K562 (cell line): ENCODE results near the gene KLF13. TPM values are rescaled to one million over a fixed set of nuclear protein-coding genes. Genes with fewer than 3 reads are reported as not detected.

Experiments used
- ATAC-seq: fragments of 200-7000 bp; cut with Tn5 transposase; 3 replicates; pipeline ENCODE4 v1.9.1; 2020; ENCODE audit warnings: moderate library complexity
- BruUV-seq: library from RNA; stranded (reverse); fragments of 400-500 nt; replicated peaks from 2 replicates; lab custom pipeline; 2021; lab: Mats Ljungman, UMichigan
- CTCF ChIA-PET: fragments of 300-600 bp; formaldehyde crosslinking; extraction: SDS; loops from one replicate; lab custom pipeline; 2021; ENCODE audit warnings: low intra/inter-chr PET ratio; lab: Yijun Ruan, JAX
- POLR2A ChIA-PET: fragments of 300-600, 350-650 bp; sonication (Branson Sonifier 250); formaldehyde crosslinking; extraction: SDS; loops from one replicate; lab custom pipeline; 2021; ENCODE audit warnings: antibody characterized with exemption, inconsistent platforms; lab: Yijun Ruan, JAX
- DNase-seq, 4 experiments: peaks; one replicate each; pipeline versions ENCODE4 v3.0.0 to v3.0.0-alpha.2; 2011 to 2018; ENCODE audit warnings: low spot score in 3 of 4, mixed read lengths in 3 of 4; ENCODE audit errors: extremely low read depth in 1 of 4
- FAIRE-seq: peaks from 2 replicates; lab custom pipeline; 2011; peaks lifted over from hg19 to GRCh38; lab: Jason Lieb, UNC
- H2AFZ ChIP-seq: 2 replicates; pipeline ENCODE4 v1.6.0; 2011; ENCODE audit warnings: low read depth, low read length, control low read depth, inconsistent platforms
- H3K27ac ChIP-seq: fragments of 200-600 bp; 3 replicates; pipeline ENCODE4 v1.8.0; 2011; ENCODE audit warnings: low read depth, mild to moderate bottlenecking, control low read depth, inconsistent platforms, low read length, moderate library complexity, mixed read lengths; ENCODE audit errors: extremely low read depth
- H3K27me3 ChIP-seq, 2 experiments: fragments of 300-600 bp in 1 of 2; 2 replicates in 1 of 2; 3 replicates in 1 of 2; pipeline versions ENCODE4 v1.6.0 to v1.8.0; 2011; ENCODE audit warnings: inconsistent platforms in 2 of 2, low read length in 2 of 2, mild to moderate bottlenecking in 1 of 2, mixed read lengths in 1 of 2, moderate library complexity in 1 of 2; ENCODE audit not compliant: control insufficient read depth in 2 of 2, insufficient read depth in 2 of 2
- H3K36me3 ChIP-seq: fragments of 300-600 bp; 3 replicates; pipeline ENCODE4 v1.8.0; 2011; ENCODE audit warnings: mild to moderate bottlenecking, low read length, inconsistent platforms; ENCODE audit not compliant: control insufficient read depth, insufficient read depth
- H3K4me1 ChIP-seq, 2 experiments: fragments of 200-600 bp in 1 of 2; replicated peaks in 1 of 2; 2 replicates in 1 of 2; 3 replicates in 1 of 2; pipeline versions ENCODE4 v1.5.1 to v1.8.0; 2011; ENCODE audit warnings: inconsistent platforms in 2 of 2, low read length in 2 of 2, mild to moderate bottlenecking in 1 of 2, mixed read lengths in 1 of 2, moderate library complexity in 1 of 2; ENCODE audit not compliant: control insufficient read depth in 2 of 2, insufficient read depth in 2 of 2
- H3K4me2 ChIP-seq: 2 replicates; pipeline ENCODE4 v1.6.1; 2011; ENCODE audit warnings: low read length, control low read depth, inconsistent platforms, mixed read lengths; ENCODE audit not compliant: insufficient read depth
- H3K4me3 ChIP-seq: fragments of 200-600 bp; sonication (generic), shearing (Covaris generic); 2 replicates; pipeline ENCODE4 v1.5.1; 2016; ENCODE audit warnings: control low read depth, inconsistent platforms
- H3K79me2 ChIP-seq: fragments of 200-600 bp; 3 replicates; pipeline ENCODE4 v1.8.0; 2011; ENCODE audit warnings: low read length, inconsistent platforms; ENCODE audit not compliant: control insufficient read depth, insufficient read depth
- H3K9ac ChIP-seq, 2 experiments: 2 replicates each; pipeline versions ENCODE4 v1.6.0 to v1.6.1; 2011; ENCODE audit warnings: low read depth in 2 of 2, low read length in 2 of 2, control low read depth in 1 of 2, inconsistent platforms in 1 of 2, mild to moderate bottlenecking in 1 of 2, mixed read lengths in 1 of 2; ENCODE audit not compliant: insufficient read depth in 1 of 2
- H3K9me1 ChIP-seq: one replicate; pipeline ENCODE4 v1.6.0; 2011; ENCODE audit warnings: inconsistent platforms, mild to moderate bottlenecking, low read length, moderate library complexity; ENCODE audit not compliant: control insufficient read depth, insufficient read depth
- H3K9me3 ChIP-seq: replicated peaks from 2 replicates; pipeline ENCODE4 v1.5.1; 2011; ENCODE audit warnings: low read depth, low read length, inconsistent platforms; ENCODE audit not compliant: control insufficient read depth, insufficient read depth
- H4K20me1 ChIP-seq: replicated peaks from 2 replicates; pipeline ENCODE4 v1.6.1; 2011; ENCODE audit warnings: low read length, inconsistent platforms, mixed read lengths; ENCODE audit not compliant: control insufficient read depth, insufficient read depth
- ARID1B ChIP-seq: fragments of 450-650 bp; IDR thresholded peaks from 2 replicates; pipeline ENCODE4 v1.6.1; 2016; ENCODE audit warnings: antibody characterized with exemption, mild to moderate bottlenecking, inconsistent platforms
- BMI1 ChIP-seq: fragments of 150-350 bp; IDR thresholded peaks from 2 replicates; pipeline ENCODE4 v1.6.1; 2014; ENCODE audit warnings: low read length
- CBX8 ChIP-seq: fragments of 200-600 bp; sonication (generic); IDR thresholded peaks from 2 replicates; pipeline ENCODE4 v1.6.1; 2012; ENCODE audit warnings: borderline replicate concordance, mixed run types, low read depth, mild to moderate bottlenecking, moderate library complexity, mixed read lengths, low read length, control low read depth, inconsistent platforms; ENCODE audit not compliant: poor library complexity, severe bottlenecking; ENCODE audit errors: extremely low read depth
- GABPB1 ChIP-seq: sonication (generic); formaldehyde crosslinking; IDR thresholded peaks from 2 replicates; pipeline ENCODE4 v1.8.0; 2022; ENCODE audit warnings: mild to moderate bottlenecking, missing genetic modification reagents
- HMG20B ChIP-seq: fragments of 250-450 bp; sonication (Bioruptor Pico); IDR thresholded peaks from 2 replicates; pipeline ENCODE4 v1.5.0; 2021; ENCODE audit warnings: mild to moderate bottlenecking
- KAT7 ChIP-seq: sonication (generic); formaldehyde crosslinking; IDR thresholded peaks from 2 replicates; pipeline ENCODE4 v1.8.0; 2022; ENCODE audit warnings: missing genetic modification reagents, mild to moderate bottlenecking, borderline replicate concordance
- PHB ChIP-seq: fragments of 250-450 bp; sonication (Bioruptor Pico); IDR thresholded peaks from 2 replicates; pipeline ENCODE4 v1.5.0; 2021
- SAP30 ChIP-seq: fragments of 200-600 bp; sonication (generic); IDR thresholded peaks from 2 replicates; pipeline ENCODE4 v1.6.1; 2012; ENCODE audit warnings: borderline replicate concordance, low read depth, mild to moderate bottlenecking, moderate library complexity, low read length, control low read depth, inconsistent platforms; ENCODE audit not compliant: insufficient read depth, poor library complexity, severe bottlenecking
- ZFP30 ChIP-seq: fragments of 250-450 bp; sonication (Bioruptor Pico); IDR thresholded peaks from 2 replicates; pipeline ENCODE4 v1.8.0; 2022; ENCODE audit warnings: moderate library complexity, mild to moderate bottlenecking, inconsistent platforms, borderline replicate concordance
- ZNF444 ChIP-seq: fragments of 250-450 bp; sonication (Bioruptor Pico); IDR thresholded peaks from 2 replicates; pipeline ENCODE4 v1.4.0; 2020; ENCODE audit warnings: mild to moderate bottlenecking, moderate library complexity
- WGBS: fragments of 100-300 bp; shearing (Covaris generic); methylation state at CpG from one replicate; pipeline ENCODE4 v1.1.6; 2016; ENCODE audit warnings: low coverage, mixed read lengths; ENCODE audit not compliant: insufficient coverage; ENCODE audit errors: missing lambda C conversion rate; 5-methylcytosine and 5-hydroxymethylcytosine counted together
- in situ Hi-C: fragments of 300-500 bp; cut with MboI; formaldehyde crosslinking; loops from 4 replicates; pipeline ENCODE4 v1.15.0; 2018; ENCODE audit warnings: inconsistent platforms, mixed read lengths
- intact Hi-C: fragments of 100-400 bp; cut with micrococcal nuclease; formaldehyde crosslinking; loops from 2 replicates; pipeline ENCODE4 v1.14.2; 2022
- polyA plus RNA-seq, 8 experiments: library from polyadenylated mRNA; depleted of rRNA in 4 of 8; stranded (reverse) in 5 of 8; unstranded in 3 of 8; fragments of >200 nt; fragmentation: Nextera tagmentation in 2 of 8; fragmentation: Illumina TruSeq in 1 of 8; extraction: Ambion mirVana in 2 of 8; extraction: Trizol in 1 of 8; gene quantifications; 2 replicates each; pipeline versions ENCODE4 v1.2.1 to v1.2.3, GENCODE V29; 2011 to 2014; ENCODE audit warnings: inconsistent platforms in 1 of 8, missing spikeins in 1 of 8
- total RNA-seq, 7 experiments: library from RNA; depleted of rRNA in 6 of 7; stranded (reverse); fragments of >200 nt in 6 of 7; fragmentation: Illumina TruSeq in 2 of 7; extraction: Trizol in 2 of 7; gene quantifications; 2 replicates each; pipeline versions ENCODE4 v1.2.1 to v1.2.3, GENCODE V29; 2011 to 2021; ENCODE audit warnings: low replicate concordance in 1 of 7
- TF ChIP-seq, protein P1 (sequence below): fragments of 250-450 bp; sonication (Bioruptor Pico); IDR thresholded peaks from 2 replicates; pipeline ENCODE4 v1.9.0; 2021; ENCODE audit warnings: mild to moderate bottlenecking, inconsistent platforms
- TF ChIP-seq, protein P2 (sequence below): sonication (generic); formaldehyde crosslinking; IDR thresholded peaks from 2 replicates; pipeline ENCODE4 v1.8.1; 2023; ENCODE audit warnings: missing genetic modification reagents, mild to moderate bottlenecking, borderline replicate concordance

Gene KLF13
- total and polyA plus RNA-seq, 9 of the 15 experiments (the other 6 are each of a cell fraction or from before 2014, with no cell fraction given): 1.8 to 10.5 (median 4.8) TPM

- no peak overlapping the region for H3K27ac ChIP-seq
- intact Hi-C loops: no loop called here
- no peaks in the 10 kb centered on the region for H3K9me1 ChIP-seq
- H3K27me3 ChIP-seq: peaks cover 0 to 15% of the 10 kb centered on the region in 2 experiments; a peak in 3 of 5 replicates
- ATAC-seq (peak; percentile 31; the same call in 2 of the 3 replicates), FAIRE-seq (no peak), DNase-seq (no peak)
- ChIA-PET POLR2A (interaction anchor here (0.6 kb wide), 1 partner anchor 20 kb away, joined by 4 read pairs; no protein-coding TSS in a partner anchor), CTCF (no interaction called here)
- no TSS peak for BruUV-seq
- in situ Hi-C loops: no loop called here
- H2AFZ ChIP-seq: no peak overlapping the region
- H3K36me3 ChIP-seq: no peaks in the 10 kb centered on the region
- H3K79me2 ChIP-seq: no peaks in the 10 kb centered on the region; the same call in 2 of the 3 replicates
- 29% methylated on average over 11 of the region's 16 CpGs for WGBS
- no peak overlapping the region for H3K4me3 ChIP-seq
- H3K4me2 ChIP-seq: no peak overlapping the region
- H4K20me1 ChIP-seq: peaks cover 57% of the 10 kb centered on the region
- peak overlapping the region in 1 of 2 experiments; percentile 65; a peak in 2 of 4 replicates for H3K9ac ChIP-seq
- no peaks in the 10 kb centered on the region for H3K9me3 ChIP-seq
- H3K4me1 ChIP-seq: peaks cover 0 to 35% of the 10 kb centered on the region in 2 experiments; a peak in 3 of 5 replicates
- TF ChIP-seq SAP30 (no peak), BMI1 (no peak), ZNF444 (CRISPR knock-in tag) (no peak), ARID1B (no peak), ZFP30 (CRISPR knock-in tag) (no peak), HMG20B (no peak), CBX8 (no peak), GABPB1 (CRISPR knock-in tag) (no peak), KAT7 (CRISPR knock-in tag) (no peak), PHB (CRISPR knock-in tag) (no peak)
- TF ChIP-seq, protein P1, sequence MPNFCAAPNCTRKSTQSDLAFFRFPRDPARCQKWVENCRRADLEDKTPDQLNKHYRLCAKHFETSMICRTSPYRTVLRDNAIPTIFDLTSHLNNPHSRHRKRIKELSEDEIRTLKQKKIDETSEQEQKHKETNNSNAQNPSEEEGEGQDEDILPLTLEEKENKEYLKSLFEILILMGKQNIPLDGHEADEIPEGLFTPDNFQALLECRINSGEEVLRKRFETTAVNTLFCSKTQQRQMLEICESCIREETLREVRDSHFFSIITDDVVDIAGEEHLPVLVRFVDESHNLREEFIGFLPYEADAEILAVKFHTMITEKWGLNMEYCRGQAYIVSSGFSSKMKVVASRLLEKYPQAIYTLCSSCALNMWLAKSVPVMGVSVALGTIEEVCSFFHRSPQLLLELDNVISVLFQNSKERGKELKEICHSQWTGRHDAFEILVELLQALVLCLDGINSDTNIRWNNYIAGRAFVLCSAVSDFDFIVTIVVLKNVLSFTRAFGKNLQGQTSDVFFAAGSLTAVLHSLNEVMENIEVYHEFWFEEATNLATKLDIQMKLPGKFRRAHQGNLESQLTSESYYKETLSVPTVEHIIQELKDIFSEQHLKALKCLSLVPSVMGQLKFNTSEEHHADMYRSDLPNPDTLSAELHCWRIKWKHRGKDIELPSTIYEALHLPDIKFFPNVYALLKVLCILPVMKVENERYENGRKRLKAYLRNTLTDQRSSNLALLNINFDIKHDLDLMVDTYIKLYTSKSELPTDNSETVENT: no peak
- TF ChIP-seq, protein P2, sequence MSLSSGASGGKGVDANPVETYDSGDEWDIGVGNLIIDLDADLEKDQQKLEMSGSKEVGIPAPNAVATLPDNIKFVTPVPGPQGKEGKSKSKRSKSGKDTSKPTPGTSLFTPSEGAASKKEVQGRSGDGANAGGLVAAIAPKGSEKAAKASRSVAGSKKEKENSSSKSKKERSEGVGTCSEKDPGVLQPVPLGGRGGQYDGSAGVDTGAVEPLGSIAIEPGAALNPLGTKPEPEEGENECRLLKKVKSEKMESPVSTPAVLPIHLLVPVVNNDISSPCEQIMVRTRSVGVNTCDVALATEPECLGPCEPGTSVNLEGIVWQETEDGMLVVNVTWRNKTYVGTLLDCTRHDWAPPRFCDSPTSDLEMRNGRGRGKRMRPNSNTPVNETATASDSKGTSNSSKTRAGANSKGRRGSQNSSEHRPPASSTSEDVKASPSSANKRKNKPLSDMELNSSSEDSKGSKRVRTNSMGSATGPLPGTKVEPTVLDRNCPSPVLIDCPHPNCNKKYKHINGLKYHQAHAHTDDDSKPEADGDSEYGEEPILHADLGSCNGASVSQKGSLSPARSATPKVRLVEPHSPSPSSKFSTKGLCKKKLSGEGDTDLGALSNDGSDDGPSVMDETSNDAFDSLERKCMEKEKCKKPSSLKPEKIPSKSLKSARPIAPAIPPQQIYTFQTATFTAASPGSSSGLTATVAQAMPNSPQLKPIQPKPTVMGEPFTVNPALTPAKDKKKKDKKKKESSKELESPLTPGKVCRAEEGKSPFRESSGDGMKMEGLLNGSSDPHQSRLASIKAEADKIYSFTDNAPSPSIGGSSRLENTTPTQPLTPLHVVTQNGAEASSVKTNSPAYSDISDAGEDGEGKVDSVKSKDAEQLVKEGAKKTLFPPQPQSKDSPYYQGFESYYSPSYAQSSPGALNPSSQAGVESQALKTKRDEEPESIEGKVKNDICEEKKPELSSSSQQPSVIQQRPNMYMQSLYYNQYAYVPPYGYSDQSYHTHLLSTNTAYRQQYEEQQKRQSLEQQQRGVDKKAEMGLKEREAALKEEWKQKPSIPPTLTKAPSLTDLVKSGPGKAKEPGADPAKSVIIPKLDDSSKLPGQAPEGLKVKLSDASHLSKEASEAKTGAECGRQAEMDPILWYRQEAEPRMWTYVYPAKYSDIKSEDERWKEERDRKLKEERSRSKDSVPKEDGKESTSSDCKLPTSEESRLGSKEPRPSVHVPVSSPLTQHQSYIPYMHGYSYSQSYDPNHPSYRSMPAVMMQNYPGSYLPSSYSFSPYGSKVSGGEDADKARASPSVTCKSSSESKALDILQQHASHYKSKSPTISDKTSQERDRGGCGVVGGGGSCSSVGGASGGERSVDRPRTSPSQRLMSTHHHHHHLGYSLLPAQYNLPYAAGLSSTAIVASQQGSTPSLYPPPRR (CRISPR knock-in tag): no peak
These were observed 18.4 kb downstream of the KLF13 start for GRCh38 chr15:31344823-31345605.
